T-helper 1 cell (primary cell): Measurements from ENCODE around the gene ANKRD63.

Source experiments
- DNase-seq, 5 donors: peaks; one replicate each; pipeline ENCODE4 v3.0.0-alpha.2; 2012 to 2020
- total RNA-seq, 4 donors: gene quantifications; one replicate each; lab custom pipeline; 2026; lab: John Stamatoyannopoulos, UW

The ANKRD63 gene
- total RNA-seq: 0 to 0.15 (median 0.04) reads per million in 4 donors

- peak in 2 of 5 donors; percentile 16 to 32 for DNase-seq
Observed at GRCh38 chr15:40282869-40283614, at the start of gene ANKRD63. Gene ANKRD63 (minus strand): TSS chr15:40283064. CDS start chr15:40282586, 478 bp downstream.

- no peak for DNase-seq
Observed at GRCh38 chr15:40332113-40332781, 49.4 kb upstream of the ANKRD63 start.

- DNase-seq: no peak
Observed at GRCh38 chr15:40331637-40332036, 48.8 kb upstream of the ANKRD63 start.

GRCh38 chr15:40331026-40331425, 48.2 kb upstream of the ANKRD63 start:
- DNase-seq: no peak

GRCh38 chr15:40330368-40330836, 47.5 kb upstream of the ANKRD63 start:
- no peak for DNase-seq

- DNase-seq: no peak
Observed at GRCh38 chr15:40329804-40330203, 46.9 kb upstream of the ANKRD63 start.

GRCh38 chr15:40328751-40329150, 45.9 kb upstream of the ANKRD63 start:
- no peak for DNase-seq

GRCh38 chr15:40328176-40328575, 45.3 kb upstream of the ANKRD63 start:
- no peak for DNase-seq

GRCh38 chr15:40327457-40327856, 44.6 kb upstream of the ANKRD63 start:
- no peak for DNase-seq

- DNase-seq: no peak
Observed at GRCh38 chr15:40325700-40326099, 42.8 kb upstream of the ANKRD63 start.

GRCh38 chr15:40325188-40325587, 42.3 kb upstream of the ANKRD63 start:
- DNase-seq: no peak

- peak in 1 of 5 donors; percentile 25 for DNase-seq
Observed at GRCh38 chr15:40323953-40324937, 41.4 kb upstream of the ANKRD63 start.

- peak; percentile 75 to 91 (median 83) for DNase-seq
Observed at GRCh38 chr15:40323239-40323952, 40.5 kb upstream of the ANKRD63 start, which contains the start of gene INAFM2. Gene INAFM2 (plus strand): TSS chr15:40323692. CDS start chr15:40324056, 364 bp downstream.

- DNase-seq: no peak
Observed at GRCh38 chr15:40322531-40323238, 39.8 kb upstream of the ANKRD63 start.

- DNase-seq: peak in 4 of 5 donors; percentile 33 to 63 (median 44)
Observed at GRCh38 chr15:40320931-40321371, 38.1 kb upstream of the ANKRD63 start.

- no peak for DNase-seq
Observed at GRCh38 chr15:40320409-40320808, 37.5 kb upstream of the ANKRD63 start.

GRCh38 chr15:40317580-40317979, 34.7 kb upstream of the ANKRD63 start:
- no peak for DNase-seq

- no peak for DNase-seq
Observed at GRCh38 chr15:40316931-40317330, 34.1 kb upstream of the ANKRD63 start.

- no peak for DNase-seq
Observed at GRCh38 chr15:40314723-40315276, 31.9 kb upstream of the ANKRD63 start.

GRCh38 chr15:40313531-40314398, 30.9 kb upstream of the ANKRD63 start:
- no peak for DNase-seq
